GM19023 (cell line): ENCODE data around the gene AGRN.
"Not testable (repeated sequence)": the region's sequence is repeated elsewhere in the genome, so short reads cannot be mapped to it uniquely, and the experiment has no call there.

ENCODE experiments used
- ATAC-seq: cut with Tn5 transposase; IDR thresholded peaks from one replicate; pipeline ENCODE4 v1.9.1; 2021; ENCODE audit warnings: mild to moderate bottlenecking, moderate library complexity; ENCODE audit not compliant: unreplicated experiment

Gene AGRN

DNA sequence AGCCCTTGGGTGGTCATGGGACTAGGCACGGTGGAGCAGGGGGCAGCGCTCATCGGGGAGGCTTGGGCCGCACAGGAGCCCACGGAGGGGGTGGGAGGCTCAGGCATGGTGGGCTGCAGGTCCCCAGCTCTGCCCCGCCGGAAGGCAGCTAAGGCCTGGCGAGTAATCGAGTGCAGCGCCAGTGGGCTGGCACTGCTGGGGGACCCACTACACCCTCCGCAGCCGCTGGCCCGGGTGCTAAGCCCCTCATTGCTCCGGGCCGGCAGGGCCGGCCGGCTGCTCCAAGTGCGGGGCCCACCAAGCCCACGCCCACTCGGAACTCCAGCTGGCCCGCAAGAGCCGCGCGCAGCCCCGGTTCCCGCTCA is 1.6 kb upstream of the AGRN start:
- not testable (repeated sequence) for ATAC-seq

- ATAC-seq = peak; percentile 72
Measured at GRCh38 chr1:1019122-1019999, 559 bp upstream of the AGRN start.

- ATAC-seq = peak; percentile 3
Measured at GRCh38 chr1:1020415-1021009, 592 bp downstream of the AGRN start.

GRCh38 chr1:1021010-1021919 is 1.3 kb downstream of the AGRN start:
- no peak for ATAC-seq

- ATAC-seq = no peak
Measured at GRCh38 chr1:1021920-1022259, 2.0 kb downstream of the AGRN start.

GRCh38 chr1:1022302-1023009 is 2.5 kb downstream of the AGRN start:
- no peak for ATAC-seq

DNA sequence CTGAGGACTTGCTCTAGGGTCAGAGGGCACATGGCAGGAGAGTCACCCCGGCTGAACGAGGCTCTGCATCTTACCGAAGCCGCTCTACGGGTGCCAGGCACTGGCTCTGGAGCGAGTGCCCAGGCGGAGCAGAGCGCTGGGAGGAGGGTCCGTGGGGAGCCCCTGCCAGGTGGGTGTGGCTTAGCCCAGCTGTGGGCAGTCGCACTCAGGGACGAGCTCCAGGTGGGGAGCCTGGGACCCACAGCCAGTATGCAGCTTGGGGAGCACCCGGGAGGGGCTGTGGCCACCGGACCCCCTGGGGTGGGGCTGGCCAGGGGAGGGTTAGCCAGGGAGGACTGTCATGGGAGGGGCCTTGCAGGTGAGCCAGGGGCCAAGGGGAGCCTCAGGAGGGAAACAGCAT is 3.8 kb downstream of the AGRN start:
- no peak for ATAC-seq

GRCh38 chr1:1024149-1024770 is 4.3 kb downstream of the AGRN start:
- no peak for ATAC-seq

- ATAC-seq = no peak
Measured at GRCh38 chr1:1024771-1025699, 5.1 kb downstream of the AGRN start.

GRCh38 chr1:1025730-1026129 is 5.8 kb downstream of the AGRN start:
- no peak for ATAC-seq

DNA sequence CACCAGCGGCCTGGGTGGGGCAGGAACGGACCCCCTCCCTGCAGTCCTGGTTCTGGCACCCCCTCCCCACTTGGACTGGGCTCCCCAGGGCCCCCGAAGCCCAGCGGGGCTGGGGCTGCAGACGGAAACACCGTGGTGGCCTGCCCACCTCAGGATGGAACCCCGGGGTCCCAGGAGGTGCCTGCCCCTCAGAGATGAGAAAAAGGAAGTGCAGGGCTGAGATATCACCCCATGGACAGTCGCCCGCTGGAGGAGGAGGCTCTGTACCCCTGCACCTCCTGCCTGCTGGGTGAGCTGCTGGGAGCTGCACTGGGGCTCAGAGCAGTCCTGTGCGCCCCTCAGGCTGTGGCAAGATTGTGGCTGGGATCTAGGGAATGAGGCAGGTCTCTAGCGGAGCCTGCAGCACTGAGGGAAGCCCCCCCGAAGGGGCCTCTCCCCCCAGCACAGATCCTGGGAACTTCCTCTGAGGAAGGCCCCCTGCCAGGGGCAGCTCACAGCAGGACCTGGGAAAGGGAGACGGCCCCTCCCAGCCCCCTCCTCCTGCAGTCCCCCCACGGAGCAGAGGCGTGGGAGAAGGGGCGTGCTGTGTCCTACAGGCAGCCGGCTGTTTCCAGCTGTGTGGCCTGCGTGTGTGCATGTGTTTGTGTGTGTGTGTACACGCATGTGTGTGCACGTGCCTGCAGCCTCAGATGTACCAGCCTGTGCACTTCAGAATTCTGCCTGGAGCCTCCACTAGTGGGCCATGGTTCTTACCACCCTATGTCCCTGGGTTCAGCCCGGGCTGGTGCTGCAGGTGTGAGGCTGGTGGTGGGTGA is 6.9 kb downstream of the AGRN start:
- no peak for ATAC-seq

DNA sequence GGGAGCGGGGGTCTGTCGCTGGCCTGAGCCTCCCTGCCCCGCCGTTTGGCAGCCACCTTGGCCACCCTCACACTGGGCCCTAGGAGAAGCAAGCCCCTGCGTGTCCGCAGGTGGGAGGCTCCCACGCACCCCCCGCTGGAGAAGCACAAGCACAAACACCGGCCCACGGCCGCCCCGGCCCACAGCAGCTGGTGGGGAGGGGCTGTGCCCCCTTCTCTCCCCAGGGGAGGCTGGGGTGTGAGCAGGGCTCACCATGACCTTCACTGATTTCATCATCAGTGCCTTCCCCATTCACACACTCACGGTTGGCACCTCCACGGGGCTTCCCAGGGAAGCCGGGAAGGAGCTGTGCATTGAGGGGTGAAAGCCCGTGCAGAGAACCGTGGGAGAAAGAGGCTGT is 7.9 kb downstream of the AGRN start:
- ATAC-seq = no peak

- not testable (repeated sequence) for ATAC-seq
Measured at GRCh38 chr1:1030867-1031658, 11.1 kb downstream of the AGRN start.

DNA sequence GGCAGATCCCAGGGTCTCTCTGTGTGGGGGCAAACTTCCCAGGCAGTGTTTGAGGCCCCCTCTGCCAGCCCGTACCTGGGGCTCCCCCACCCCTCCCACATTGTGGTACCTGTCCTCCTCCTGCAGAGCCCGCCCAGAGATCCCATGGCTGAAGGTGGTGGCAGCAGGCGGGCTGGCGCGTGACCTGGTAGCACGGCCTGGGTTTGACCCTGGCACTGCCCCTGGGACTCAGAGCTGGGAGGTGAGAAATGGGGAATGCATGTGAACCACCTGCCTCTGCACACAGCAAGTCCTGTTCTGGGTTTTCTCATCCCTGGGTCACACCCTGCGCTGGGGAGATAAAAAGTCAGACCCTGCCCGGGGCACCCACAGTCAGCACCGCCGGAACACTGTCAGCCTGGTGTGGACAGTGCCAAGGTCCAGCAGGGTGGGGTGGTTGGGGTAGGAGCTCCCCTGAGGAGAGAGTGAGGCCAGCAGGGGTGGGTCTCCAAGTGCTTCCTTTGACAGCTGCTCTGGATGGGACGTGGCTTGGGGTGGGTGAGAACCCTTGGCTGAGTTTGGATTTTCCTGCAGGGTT is 11.8 kb downstream of the AGRN start:
- ATAC-seq = no peak

- peak; percentile 2 for ATAC-seq
Measured at GRCh38 chr1:1032424-1032823, 12.5 kb downstream of the AGRN start.

GRCh38 chr1:1033009-1033587 is 13.2 kb downstream of the AGRN start:
- peak; percentile 79 for ATAC-seq
